ENCODE data around the gene TIAM1.

DNA sequence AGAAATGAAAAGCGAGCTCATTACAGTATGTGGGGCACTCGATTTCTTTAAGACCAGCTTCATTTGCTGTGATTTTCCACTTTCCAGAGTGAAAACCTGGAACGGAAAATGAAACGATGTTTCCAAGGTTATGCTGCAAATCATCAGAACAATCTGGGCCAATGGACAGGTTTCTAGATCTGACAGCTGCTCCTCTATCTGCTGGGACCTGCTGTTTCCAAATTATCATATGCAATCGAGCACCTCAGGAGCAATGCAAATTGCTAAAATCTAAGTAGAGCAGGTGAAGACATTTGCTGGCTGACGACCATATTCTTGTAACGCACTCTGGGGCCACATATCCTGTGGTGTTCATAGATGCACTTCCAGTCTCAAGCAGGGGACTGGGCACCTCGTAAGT is 39.7 kb upstream of the TIAM1 start:
- TF ChIP-seq, protein P1, sequence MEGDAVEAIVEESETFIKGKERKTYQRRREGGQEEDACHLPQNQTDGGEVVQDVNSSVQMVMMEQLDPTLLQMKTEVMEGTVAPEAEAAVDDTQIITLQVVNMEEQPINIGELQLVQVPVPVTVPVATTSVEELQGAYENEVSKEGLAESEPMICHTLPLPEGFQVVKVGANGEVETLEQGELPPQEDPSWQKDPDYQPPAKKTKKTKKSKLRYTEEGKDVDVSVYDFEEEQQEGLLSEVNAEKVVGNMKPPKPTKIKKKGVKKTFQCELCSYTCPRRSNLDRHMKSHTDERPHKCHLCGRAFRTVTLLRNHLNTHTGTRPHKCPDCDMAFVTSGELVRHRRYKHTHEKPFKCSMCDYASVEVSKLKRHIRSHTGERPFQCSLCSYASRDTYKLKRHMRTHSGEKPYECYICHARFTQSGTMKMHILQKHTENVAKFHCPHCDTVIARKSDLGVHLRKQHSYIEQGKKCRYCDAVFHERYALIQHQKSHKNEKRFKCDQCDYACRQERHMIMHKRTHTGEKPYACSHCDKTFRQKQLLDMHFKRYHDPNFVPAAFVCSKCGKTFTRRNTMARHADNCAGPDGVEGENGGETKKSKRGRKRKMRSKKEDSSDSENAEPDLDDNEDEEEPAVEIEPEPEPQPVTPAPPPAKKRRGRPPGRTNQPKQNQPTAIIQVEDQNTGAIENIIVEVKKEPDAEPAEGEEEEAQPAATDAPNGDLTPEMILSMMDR (IDR thresholded peaks at IDR 0.05; ENCODE audit: insufficient read depth, low read depth, low read length), result no peak
- no peak for TF ChIP-seq EZH2 (IDR thresholded peaks at IDR 0.05; ENCODE audit: insufficient read depth, low read length)
